ENCODE results near the gene C17orf100. TPM values are rescaled to one million over a fixed set of nuclear protein-coding genes. Genes with fewer than 3 reads are reported as not detected.

C17orf100 gene
- total RNA-seq = 0.35 and 0.40 TPM in 2 replicates

DNA sequence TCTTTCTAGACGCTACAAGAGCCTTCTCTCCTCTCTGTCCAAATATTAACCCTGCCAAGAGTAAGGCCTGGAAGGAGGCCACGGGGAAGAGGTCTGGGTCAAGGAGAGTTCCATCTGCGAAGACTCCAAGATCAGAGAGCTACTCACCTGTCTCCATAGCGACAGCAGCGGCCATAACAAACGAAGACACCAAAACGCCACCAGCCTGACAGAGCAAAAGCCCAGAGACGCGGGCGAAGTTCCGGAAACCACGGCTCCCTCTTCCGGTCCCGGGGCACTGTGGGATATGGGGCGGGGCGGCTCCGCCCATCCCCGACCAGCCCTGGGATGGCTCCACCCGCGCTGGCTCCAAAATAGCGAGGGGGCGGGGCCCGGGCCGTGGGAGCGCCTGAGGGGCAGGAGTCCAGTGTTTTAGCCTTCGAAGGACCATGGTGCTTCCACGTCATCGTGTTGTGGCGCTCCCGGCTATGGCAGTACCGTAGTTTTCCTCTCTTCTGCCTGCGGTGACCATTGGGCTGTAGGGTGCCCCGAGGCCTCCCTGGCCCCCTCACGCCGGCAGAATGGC is at the start of gene C17orf100, which contains the start of gene MED31:
Gene C17orf100 (plus strand): TSS at position 409 of the 565 bp plus-strand sequence. CDS start 152 bp downstream, at position 561.
Gene MED31 (minus strand): TSS at position 252 of the 565 bp plus-strand sequence. CDS start 77 bp downstream, at position 175.
- peak; percentile 52 for DNase-seq (ENCODE audit: low read depth, low spot score)

DNA sequence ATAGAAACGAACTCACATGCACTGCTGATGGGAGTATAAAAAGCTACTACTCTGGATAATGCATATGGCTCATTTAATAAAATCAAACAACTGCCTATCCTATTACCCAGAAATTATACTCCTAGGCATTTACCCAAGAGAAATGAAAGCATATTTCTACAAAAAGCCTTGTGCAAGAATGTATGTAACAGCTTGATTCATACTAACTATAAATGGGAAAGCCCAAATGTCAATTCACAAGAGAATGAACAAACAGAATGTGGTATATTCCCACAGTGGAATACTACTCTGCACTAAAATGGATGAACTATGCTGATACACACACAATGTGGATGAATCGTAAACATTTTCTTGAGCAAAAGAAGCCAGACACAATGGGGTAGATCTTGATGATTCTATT is 49.4 kb upstream of the C17orf100 start:
- no peak for DNase-seq (ENCODE audit: low read depth, low spot score)

DNA sequence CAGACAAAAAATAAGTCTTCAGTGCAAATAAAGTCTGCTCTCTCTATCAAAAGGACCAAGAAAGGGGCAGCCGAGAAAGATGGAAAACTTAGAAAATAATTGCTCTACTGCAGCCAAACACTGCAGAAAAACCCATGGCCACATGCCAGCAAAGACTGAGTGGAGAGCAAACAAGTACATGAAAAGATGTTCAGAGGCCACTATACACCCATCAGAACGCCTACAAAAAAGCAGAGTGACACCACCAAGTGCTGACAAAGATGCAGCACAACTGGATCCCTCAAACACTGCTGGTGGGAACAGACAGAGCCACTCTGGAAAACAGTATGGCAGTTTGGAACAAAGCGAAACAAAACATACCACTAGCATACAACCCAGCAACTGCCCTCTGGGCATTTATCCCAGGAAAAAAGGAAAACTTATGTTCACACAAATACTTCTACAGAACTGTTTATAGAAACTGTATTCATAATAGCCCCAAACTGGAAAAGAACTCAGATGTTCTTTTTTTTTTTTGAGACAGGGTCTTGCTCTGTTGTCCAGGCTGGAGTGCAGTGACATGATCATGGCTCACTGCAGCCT is 47.7 kb upstream of the C17orf100 start:
- DNase-seq (ENCODE audit: low read depth, low spot score) = no peak

- DNase-seq (ENCODE audit: low read depth, low spot score) = no peak
Measured at GRCh38 chr17:6605142-6605541, 46.4 kb upstream of the C17orf100 start.

DNA sequence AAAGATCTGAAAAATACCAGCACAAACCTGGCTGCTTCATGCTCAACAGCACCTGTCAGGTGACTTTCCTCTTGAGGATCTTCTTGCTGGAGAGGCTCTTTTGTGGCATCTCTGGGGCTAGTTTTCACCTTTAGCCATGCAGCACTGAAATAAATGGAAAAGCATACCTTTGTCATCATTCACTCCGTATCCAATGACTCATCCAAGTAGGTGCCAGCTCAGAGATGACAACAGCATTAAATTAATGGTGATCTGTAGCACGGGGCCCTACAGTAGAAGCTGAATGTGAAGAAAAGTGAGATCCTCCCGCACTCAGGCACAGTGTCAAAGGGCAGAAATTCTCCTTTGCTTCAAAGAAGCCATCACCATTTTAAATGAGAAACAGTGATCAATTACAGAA is 43.2 kb upstream of the C17orf100 start:
- DNase-seq (ENCODE audit: low read depth, low spot score) = no peak

DNA sequence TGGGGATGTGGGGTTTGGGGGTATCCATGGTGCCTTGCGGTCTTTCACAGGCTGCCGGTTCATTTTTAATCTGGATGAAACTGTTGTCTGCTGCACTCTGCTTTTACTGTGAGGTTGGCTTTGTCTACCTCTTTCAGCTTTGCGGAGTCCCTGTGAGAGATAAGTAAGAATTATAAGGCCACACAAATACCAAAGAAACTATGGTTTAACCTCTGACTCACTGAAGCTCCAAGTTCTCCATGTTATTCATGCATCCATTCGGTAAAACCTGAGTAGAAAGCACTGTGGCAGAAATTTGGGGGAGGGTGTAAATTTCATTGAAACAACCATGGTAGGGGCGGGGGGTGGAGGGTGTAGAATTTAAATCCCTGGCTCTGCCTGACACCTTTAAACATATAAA is 41.6 kb upstream of the C17orf100 start:
- no peak for DNase-seq (ENCODE audit: low read depth, low spot score)

DNA sequence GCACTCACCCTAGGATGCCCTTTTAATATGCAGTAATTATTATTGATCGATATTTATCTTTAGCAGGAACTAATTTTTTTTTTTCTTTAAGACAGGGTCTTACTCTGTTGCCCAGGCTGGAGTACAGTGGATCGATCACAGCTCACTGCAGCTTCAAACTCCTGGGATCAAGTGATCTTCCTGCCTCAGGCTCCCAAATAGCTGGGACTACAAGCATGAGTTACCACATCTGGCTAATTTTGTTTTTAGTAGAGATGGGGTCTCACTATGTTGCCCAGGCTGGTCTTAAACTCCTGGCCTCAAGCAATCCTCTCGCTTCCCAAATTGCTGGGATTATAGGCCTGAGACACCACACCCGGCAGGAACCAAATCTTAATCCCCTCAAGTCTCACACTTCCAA is 40.3 kb upstream of the C17orf100 start:
- DNase-seq (ENCODE audit: low read depth, low spot score) = no peak

DNA sequence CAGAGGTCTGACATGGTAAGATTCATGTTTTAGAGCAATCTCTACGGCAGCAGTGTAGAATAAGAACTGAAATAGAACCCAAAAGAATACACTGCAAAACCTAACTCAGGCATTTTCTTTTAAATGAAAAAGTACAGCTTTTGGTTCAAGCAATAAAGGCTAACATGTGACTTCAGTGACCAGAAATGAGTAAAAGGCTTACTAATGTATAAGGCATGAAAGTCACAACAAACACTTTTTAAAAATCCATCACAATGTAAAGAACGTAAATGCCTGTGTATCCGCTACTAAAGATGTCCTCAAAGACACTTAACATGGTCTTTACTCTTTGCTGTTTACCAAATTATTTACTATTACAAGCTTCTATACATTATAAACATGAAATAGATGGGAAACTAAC is 27.6 kb upstream of the C17orf100 start:
- DNase-seq (ENCODE audit: low read depth, low spot score) = no peak

DNA sequence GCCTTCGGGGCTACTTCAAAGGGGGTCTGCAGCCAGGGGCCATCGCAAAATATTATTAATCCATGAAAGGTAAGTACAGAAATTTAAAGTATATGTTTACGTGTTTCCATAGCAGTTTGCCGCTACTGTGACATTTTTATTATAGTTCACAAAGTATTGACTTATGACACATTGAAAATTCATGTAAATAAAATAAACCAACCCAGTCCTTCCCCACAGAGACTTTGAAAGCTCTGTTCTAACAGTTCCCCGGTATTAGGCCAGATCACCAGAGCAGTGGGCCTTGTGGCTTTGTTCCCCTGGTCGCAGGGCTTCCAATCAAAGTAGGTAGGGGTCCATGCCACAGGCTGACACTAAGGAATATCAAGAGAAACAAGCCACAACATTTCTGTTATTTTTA is 24.9 kb upstream of the C17orf100 start:
- no peak for DNase-seq (ENCODE audit: low read depth, low spot score)

GRCh38 chr17:6627019-6627418 is 24.5 kb upstream of the C17orf100 start:
- no peak for DNase-seq (ENCODE audit: low read depth, low spot score)

DNA sequence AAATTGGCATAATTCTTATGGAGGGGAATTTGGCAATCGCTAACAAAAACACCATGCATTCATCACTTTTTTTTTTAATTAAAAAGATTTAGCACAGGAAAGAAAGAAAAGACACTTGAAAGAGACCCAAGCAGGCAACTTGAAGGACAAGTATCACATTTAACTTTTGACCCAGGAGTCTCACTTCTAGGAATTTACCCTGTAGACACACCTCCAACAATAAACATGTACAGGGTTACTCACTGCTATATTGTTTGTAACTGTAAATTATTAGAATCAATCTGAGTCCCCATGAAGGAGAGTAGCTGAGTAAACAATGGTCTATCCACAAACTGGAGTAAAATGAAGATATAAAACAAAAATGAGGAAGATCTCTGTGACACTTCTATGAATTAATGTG is 21.2 kb upstream of the C17orf100 start:
- no peak for DNase-seq (ENCODE audit: low read depth, low spot score)

GRCh38 chr17:6632530-6632929 is 19.0 kb upstream of the C17orf100 start:
- DNase-seq (ENCODE audit: low read depth, low spot score) = no peak

GRCh38 chr17:6633263-6633662 is 18.3 kb upstream of the C17orf100 start:
- DNase-seq (ENCODE audit: low read depth, low spot score) = no peak

DNA sequence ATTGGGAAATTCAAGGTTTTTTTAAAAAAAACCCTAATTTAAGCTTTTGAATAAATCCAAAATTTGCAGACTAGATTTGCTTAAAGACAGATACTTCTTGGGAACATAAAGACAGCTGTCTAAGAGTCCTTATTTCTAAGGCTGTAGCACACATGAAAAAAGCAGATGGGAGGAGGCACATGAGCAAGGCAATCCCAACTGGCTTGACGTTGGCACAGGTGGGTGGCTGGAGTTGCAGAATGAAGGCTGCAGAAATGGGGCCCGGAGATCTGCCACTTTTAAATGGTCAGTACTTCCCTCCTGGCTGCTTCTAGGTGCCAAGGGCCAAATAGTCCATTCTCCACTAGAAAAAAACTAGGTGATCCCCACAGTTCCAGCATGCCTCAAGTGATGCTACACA is 15.5 kb upstream of the C17orf100 start:
- no peak for DNase-seq (ENCODE audit: low read depth, low spot score)

GRCh38 chr17:6636616-6637457 is 14.7 kb upstream of the C17orf100 start:
- DNase-seq (ENCODE audit: low read depth, low spot score) = no peak

GRCh38 chr17:6637458-6637840 is 14.1 kb upstream of the C17orf100 start:
- DNase-seq (ENCODE audit: low read depth, low spot score) = no peak

- DNase-seq (ENCODE audit: low read depth, low spot score) = no peak
Measured at GRCh38 chr17:6638046-6638908, 13.3 kb upstream of the C17orf100 start.

DNA sequence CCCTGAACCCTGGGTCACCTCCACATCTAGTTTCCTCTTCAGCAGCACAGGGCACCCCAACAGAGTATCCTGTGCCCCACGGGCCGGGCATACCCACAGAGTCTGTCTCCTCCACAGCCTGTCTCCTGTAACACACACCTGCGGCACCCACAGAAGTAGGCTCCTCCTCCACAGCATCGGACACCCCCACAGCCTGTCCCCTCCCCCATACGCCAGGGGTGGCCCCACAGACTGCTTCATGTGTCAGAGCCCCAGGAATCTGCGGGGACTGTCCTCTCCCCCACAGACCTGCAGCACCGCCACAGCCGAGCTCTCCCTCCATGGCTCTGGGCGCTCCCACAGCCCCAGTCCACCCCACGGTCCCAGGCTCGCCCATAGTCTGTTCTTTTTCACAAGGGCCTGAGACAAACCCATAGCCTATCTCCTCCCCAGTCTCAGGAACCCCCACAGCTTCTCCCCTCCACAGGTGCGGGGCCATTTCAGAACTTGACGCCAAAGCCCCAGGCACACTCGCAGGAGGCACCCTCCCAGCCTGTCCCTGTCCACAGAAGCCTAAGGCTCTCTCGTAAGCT is 12.5 kb upstream of the C17orf100 start:
- DNase-seq (ENCODE audit: low read depth, low spot score) = no peak

- DNase-seq (ENCODE audit: low read depth, low spot score) = no peak
Measured at GRCh38 chr17:6639586-6640535, 11.7 kb upstream of the C17orf100 start.

Measured in pulmonary artery endothelial cell (primary cell).